Endothelial cell of umbilical vein (primary cell): ENCODE results near the gene TIPIN. TPM values are rescaled to one million over a fixed set of nuclear protein-coding genes. Genes with fewer than 3 reads are reported as not detected.

Source experiments
- BruUV-seq: library from RNA; stranded (reverse); fragments of 400-500 nt; replicated peaks from 2 replicates; lab custom pipeline; 2021; lab: Mats Ljungman, UMichigan
- CTCF ChIA-PET: fragments of 300-600, 350-600 bp; sonication (Branson Sonifier 250); formaldehyde crosslinking; loops from one replicate; lab custom pipeline; 2021; ENCODE audit warnings: antibody characterized with exemption, inconsistent platforms; lab: Charles Lee
- POLR2A ChIA-PET: fragments of 300-600, 350-600 bp; sonication (Branson Sonifier 250); formaldehyde crosslinking; loops from one replicate; lab custom pipeline; 2021; ENCODE audit warnings: antibody characterized with exemption, inconsistent platforms; lab: Charles Lee
- DNase-seq: peaks from one replicate; pipeline ENCODE4 v3.0.0-alpha.2; 2011; ENCODE audit warnings: low read depth, low spot score
- FAIRE-seq: peaks from 2 replicates; lab custom pipeline; 2011; peaks lifted over from hg19 to GRCh38; lab: Jason Lieb, UNC
- H2AFZ ChIP-seq: 2 replicates; pipeline ENCODE4 v1.6.0; 2012; ENCODE audit warnings: low read depth, low read length, control low read depth, inconsistent platforms
- H3K27ac ChIP-seq: 2 replicates; pipeline ENCODE4 v1.5.1; 2011; ENCODE audit warnings: low read depth, mild to moderate bottlenecking, control low read depth, low read length, moderate library complexity; ENCODE audit not compliant: insufficient read depth
- H3K27me3 ChIP-seq, 2 experiments: 2 replicates each; pipeline versions ENCODE4 v1.6.0 to v1.6.1; 2011; ENCODE audit warnings: low read length in 2 of 2, mixed read lengths in 1 of 2; ENCODE audit not compliant: control insufficient read depth in 2 of 2, insufficient read depth in 2 of 2
- H3K36me3 ChIP-seq, 2 experiments: 2 replicates in 1 of 2; 3 replicates in 1 of 2; pipeline ENCODE4 v1.5.1; 2011; ENCODE audit warnings: low read length in 2 of 2, mild to moderate bottlenecking in 1 of 2, moderate library complexity in 1 of 2; ENCODE audit not compliant: control insufficient read depth in 2 of 2, insufficient read depth in 2 of 2; ENCODE audit errors: extremely low read depth in 1 of 2
- H3K4me1 ChIP-seq: 3 replicates; pipeline ENCODE4 v1.5.1; 2011; ENCODE audit warnings: mild to moderate bottlenecking, low read length; ENCODE audit not compliant: control insufficient read depth, insufficient read depth; ENCODE audit errors: extremely low read depth
- H3K4me2 ChIP-seq: 2 replicates; pipeline ENCODE4 v1.6.1; 2011; ENCODE audit warnings: low read length, control low read depth, mixed read lengths; ENCODE audit not compliant: insufficient read depth
- H3K4me3 ChIP-seq, 3 experiments: fragments of 200-600 bp in 1 of 3; sonication (generic), shearing (Covaris generic) in 1 of 3; replicated peaks in 1 of 3; 2 replicates each; pipeline ENCODE4 v1.5.1; 2011 to 2016; ENCODE audit warnings: control low read depth in 3 of 3, low read length in 3 of 3, mild to moderate bottlenecking in 2 of 3, inconsistent platforms in 1 of 3, low read depth in 1 of 3, moderate library complexity in 1 of 3; ENCODE audit not compliant: insufficient read depth in 1 of 3
- H3K79me2 ChIP-seq: 2 replicates; pipeline ENCODE4 v1.6.0; 2012; ENCODE audit warnings: low read length, inconsistent platforms; ENCODE audit not compliant: control insufficient read depth, insufficient read depth
- H3K9ac ChIP-seq: replicated peaks from 2 replicates; pipeline ENCODE3; 2011; ENCODE audit warnings: low read length, control low read depth; ENCODE audit not compliant: insufficient read depth; ENCODE audit errors: extremely low read depth
- H3K9me1 ChIP-seq: replicated peaks from 3 replicates; pipeline ENCODE4 v1.6.0; 2011; ENCODE audit warnings: mild to moderate bottlenecking, low read length; ENCODE audit not compliant: control insufficient read depth, insufficient read depth; ENCODE audit errors: extremely low read depth
- H3K9me3 ChIP-seq: replicated peaks from 2 replicates; pipeline ENCODE4 v1.5.1; 2012; ENCODE audit warnings: low read length, inconsistent platforms; ENCODE audit not compliant: control insufficient read depth, insufficient read depth
- H4K20me1 ChIP-seq: replicated peaks from 2 replicates; pipeline ENCODE3; 2011; ENCODE audit warnings: mild to moderate bottlenecking, low read length; ENCODE audit not compliant: control insufficient read depth, insufficient read depth; ENCODE audit errors: extremely low read depth
- CTCF ChIP-seq, 2 donors: IDR thresholded peaks; 1 replicate in 1 of 2; 2 replicates in 1 of 2; pipeline ENCODE4 v1.5.1; 2011; ENCODE audit warnings: low read length in 2 of 2, mild to moderate bottlenecking in 2 of 2, moderate library complexity in 2 of 2, control low read depth in 1 of 2, inconsistent platforms in 1 of 2, low read depth in 1 of 2; ENCODE audit not compliant: insufficient read depth in 1 of 2; ENCODE audit errors: extremely low read depth in 1 of 2
- JUN ChIP-seq: IDR thresholded peaks from 2 replicates; pipeline ENCODE4 v1.6.1; 2011; ENCODE audit warnings: borderline replicate concordance, low read depth; ENCODE audit not compliant: insufficient read length, insufficient read depth
- MYC ChIP-seq: IDR thresholded peaks from one replicate; pipeline ENCODE4 v1.6.1; 2011; ENCODE audit warnings: mild to moderate bottlenecking, low read depth, low read length
- dilution Hi-C: fragments of 300-500 bp; cut with MboI; formaldehyde crosslinking; loops from one replicate; pipeline ENCODE4 v1.15.0; 2019; ENCODE audit warnings: low sequenced_read_pairs; ENCODE audit not compliant: extremely low pct_ligation_motif_present
- intact Hi-C: fragments of 100-400 bp; cut with micrococcal nuclease; formaldehyde crosslinking; loops from one replicate; pipeline ENCODE4 v1.10.0; 2022
- polyA plus RNA-seq, 4 experiments: library from polyadenylated mRNA; depleted of rRNA in 3 of 4; stranded (reverse) in 3 of 4; unstranded in 1 of 4; fragments of >200 nt; gene quantifications; 2 replicates each; pipeline versions ENCODE4 v1.2.1 to v1.2.3, GENCODE V29; 2011 to 2012; ENCODE audit warnings: missing spikeins in 1 of 4
- total RNA-seq: library from RNA; stranded (reverse); gene quantifications from 2 replicates; pipeline ENCODE4 v1.2.3, GENCODE V29; 2021
- TF ChIP-seq, protein P1 (sequence below): IDR thresholded peaks from 2 replicates; pipeline ENCODE4 v1.6.1; 2011; ENCODE audit not compliant: insufficient read depth, insufficient read length

TIPIN gene
- total and polyA plus RNA-seq, 2 donors (not counting 3 experiments of a cell fraction or from before 2014, with no cell fraction given) = 3.6 to 15.4 TPM

DNA sequence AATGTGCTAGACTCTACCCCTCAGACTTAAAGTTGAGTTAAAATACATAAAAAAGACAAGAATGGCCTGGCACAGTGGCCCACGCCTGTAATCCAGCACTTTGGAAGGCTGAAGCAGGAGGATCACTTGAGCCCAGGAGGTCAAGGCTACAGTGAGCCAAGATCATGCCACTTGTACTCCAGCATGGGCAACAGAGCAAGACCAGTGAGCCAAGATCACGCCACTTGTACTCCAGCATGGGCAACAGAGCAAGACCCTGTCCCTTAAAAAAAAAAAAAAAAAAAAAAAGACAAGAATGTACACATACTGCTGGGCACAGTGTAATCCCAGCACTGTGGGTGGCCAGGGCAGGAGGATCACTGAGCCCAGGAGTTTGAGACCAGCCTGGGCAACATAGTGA lies 45.7 kb downstream of the TIPIN start:
- intact Hi-C loops (no loop called here), dilution Hi-C loops (loop anchor here (25.0 kb wide), 1 partner anchor 102 kb away; no protein-coding TSS in a partner anchor)

More for the DNA sequence above, 45.7 kb downstream of the TIPIN start:
- Histone ChIP-seq H2AFZ (no peak overlapping the region), H3K9me1 (no peaks in the 10 kb centered on the region), H3K4me2 (no peak overlapping the region), H3K9ac (no peak overlapping the region), H3K27me3 (no peaks in the 10 kb centered on the region), H3K79me2 (no peaks in the 10 kb centered on the region), H3K27ac (no peak overlapping the region), H3K4me3 (no peak overlapping the region), H3K4me1 (no peaks in the 10 kb centered on the region), H3K9me3 (no peaks in the 10 kb centered on the region), H4K20me1 (no peaks in the 10 kb centered on the region), H3K36me3 (peaks cover 0 to 5% of the 10 kb centered on the region in 2 experiments)
- no peak for DNase-seq
- POLR2A ChIA-PET = no interaction called here
- FAIRE-seq = no peak
- no TSS peak for BruUV-seq
- CTCF ChIA-PET = no interaction called here
- no peak for TF ChIP-seq CTCF (IDR thresholded peaks at IDR 0.05; ENCODE audit: extremely low read depth in 1 of 2, insufficient read depth in 1 of 2, low read depth in 1 of 2, low read length in 2 of 2)
- TF ChIP-seq MYC = no peak
- TF ChIP-seq, protein P1, sequence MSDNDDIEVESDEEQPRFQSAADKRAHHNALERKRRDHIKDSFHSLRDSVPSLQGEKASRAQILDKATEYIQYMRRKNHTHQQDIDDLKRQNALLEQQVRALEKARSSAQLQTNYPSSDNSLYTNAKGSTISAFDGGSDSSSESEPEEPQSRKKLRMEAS = no peak
- no peak for TF ChIP-seq JUN
